Endothelial cell of umbilical vein (primary cell): ENCODE measurements around the gene ZNF184. TPM values are rescaled to one million over a fixed set of nuclear protein-coding genes. Genes with fewer than 3 reads are reported as not detected.

Experiments used
- BruUV-seq: library from RNA; stranded (reverse); fragments of 400-500 nt; replicated peaks from 2 replicates; lab custom pipeline; 2021; lab: Mats Ljungman, UMichigan
- CTCF ChIA-PET: fragments of 300-600, 350-600 bp; sonication (Branson Sonifier 250); formaldehyde crosslinking; loops from one replicate; lab custom pipeline; 2021; ENCODE audit warnings: antibody characterized with exemption, inconsistent platforms; lab: Charles Lee
- POLR2A ChIA-PET: fragments of 300-600, 350-600 bp; sonication (Branson Sonifier 250); formaldehyde crosslinking; loops from one replicate; lab custom pipeline; 2021; ENCODE audit warnings: antibody characterized with exemption, inconsistent platforms; lab: Charles Lee
- DNase-seq: peaks from one replicate; pipeline ENCODE4 v3.0.0-alpha.2; 2011; ENCODE audit warnings: low read depth, low spot score
- FAIRE-seq: peaks from 2 replicates; lab custom pipeline; 2011; peaks lifted over from hg19 to GRCh38; lab: Jason Lieb, UNC
- H2AFZ ChIP-seq: 2 replicates; pipeline ENCODE4 v1.6.0; 2012; ENCODE audit warnings: low read depth, low read length, control low read depth, inconsistent platforms
- H3K27ac ChIP-seq: 2 replicates; pipeline ENCODE4 v1.5.1; 2011; ENCODE audit warnings: low read depth, mild to moderate bottlenecking, control low read depth, low read length, moderate library complexity; ENCODE audit not compliant: insufficient read depth
- H3K27me3 ChIP-seq, 2 experiments: 2 replicates each; pipeline versions ENCODE4 v1.6.0 to v1.6.1; 2011; ENCODE audit warnings: low read length in 2 of 2, mixed read lengths in 1 of 2; ENCODE audit not compliant: control insufficient read depth in 2 of 2, insufficient read depth in 2 of 2
- H3K36me3 ChIP-seq, 2 experiments: 2 replicates in 1 of 2; 3 replicates in 1 of 2; pipeline ENCODE4 v1.5.1; 2011; ENCODE audit warnings: low read length in 2 of 2, mild to moderate bottlenecking in 1 of 2, moderate library complexity in 1 of 2; ENCODE audit not compliant: control insufficient read depth in 2 of 2, insufficient read depth in 2 of 2; ENCODE audit errors: extremely low read depth in 1 of 2
- H3K4me1 ChIP-seq: 3 replicates; pipeline ENCODE4 v1.5.1; 2011; ENCODE audit warnings: mild to moderate bottlenecking, low read length; ENCODE audit not compliant: control insufficient read depth, insufficient read depth; ENCODE audit errors: extremely low read depth
- H3K4me2 ChIP-seq: 2 replicates; pipeline ENCODE4 v1.6.1; 2011; ENCODE audit warnings: low read length, control low read depth, mixed read lengths; ENCODE audit not compliant: insufficient read depth
- H3K4me3 ChIP-seq, 3 experiments: fragments of 200-600 bp in 1 of 3; sonication (generic), shearing (Covaris generic) in 1 of 3; replicated peaks in 1 of 3; 2 replicates each; pipeline ENCODE4 v1.5.1; 2011 to 2016; ENCODE audit warnings: control low read depth in 3 of 3, low read length in 3 of 3, mild to moderate bottlenecking in 2 of 3, inconsistent platforms in 1 of 3, low read depth in 1 of 3, moderate library complexity in 1 of 3; ENCODE audit not compliant: insufficient read depth in 1 of 3
- H3K79me2 ChIP-seq: 2 replicates; pipeline ENCODE4 v1.6.0; 2012; ENCODE audit warnings: low read length, inconsistent platforms; ENCODE audit not compliant: control insufficient read depth, insufficient read depth
- H3K9ac ChIP-seq: replicated peaks from 2 replicates; pipeline ENCODE3; 2011; ENCODE audit warnings: low read length, control low read depth; ENCODE audit not compliant: insufficient read depth; ENCODE audit errors: extremely low read depth
- H3K9me1 ChIP-seq: replicated peaks from 3 replicates; pipeline ENCODE4 v1.6.0; 2011; ENCODE audit warnings: mild to moderate bottlenecking, low read length; ENCODE audit not compliant: control insufficient read depth, insufficient read depth; ENCODE audit errors: extremely low read depth
- H3K9me3 ChIP-seq: replicated peaks from 2 replicates; pipeline ENCODE4 v1.5.1; 2012; ENCODE audit warnings: low read length, inconsistent platforms; ENCODE audit not compliant: control insufficient read depth, insufficient read depth
- H4K20me1 ChIP-seq: replicated peaks from 2 replicates; pipeline ENCODE3; 2011; ENCODE audit warnings: mild to moderate bottlenecking, low read length; ENCODE audit not compliant: control insufficient read depth, insufficient read depth; ENCODE audit errors: extremely low read depth
- EZH2 ChIP-seq: IDR thresholded peaks from 2 replicates; pipeline ENCODE4 v1.6.1; 2012; ENCODE audit warnings: borderline replicate concordance, low read depth, mild to moderate bottlenecking, moderate library complexity, low read length, inconsistent platforms; ENCODE audit not compliant: severe bottlenecking
- FOS ChIP-seq: IDR thresholded peaks from 2 replicates; pipeline ENCODE4 v1.6.1; 2011; ENCODE audit warnings: mild to moderate bottlenecking, low read length, moderate library complexity, borderline replicate concordance; ENCODE audit not compliant: insufficient read depth
- GATA2 ChIP-seq: IDR thresholded peaks from 2 replicates; pipeline ENCODE4 v1.7.0; 2011; ENCODE audit warnings: low read depth, mild to moderate bottlenecking, moderate library complexity, mixed read lengths, low read length; ENCODE audit not compliant: insufficient read length, insufficient read depth
- JUN ChIP-seq: IDR thresholded peaks from 2 replicates; pipeline ENCODE4 v1.6.1; 2011; ENCODE audit warnings: borderline replicate concordance, low read depth; ENCODE audit not compliant: insufficient read length, insufficient read depth
- MYC ChIP-seq: IDR thresholded peaks from one replicate; pipeline ENCODE4 v1.6.1; 2011; ENCODE audit warnings: mild to moderate bottlenecking, low read depth, low read length
- POLR2A ChIP-seq: IDR thresholded peaks from 2 replicates; pipeline ENCODE4 v1.6.1; 2012; ENCODE audit warnings: low read depth, mild to moderate bottlenecking, control low read depth, low read length
- POLR2AphosphoS5 ChIP-seq: IDR thresholded peaks from 2 replicates; pipeline ENCODE4 v1.6.1; 2012; ENCODE audit warnings: low read depth, mild to moderate bottlenecking, control low read depth, low read length, moderate library complexity; ENCODE audit not compliant: insufficient read depth
- dilution Hi-C: fragments of 300-500 bp; cut with MboI; formaldehyde crosslinking; loops from one replicate; pipeline ENCODE4 v1.15.0; 2019; ENCODE audit warnings: low sequenced_read_pairs; ENCODE audit not compliant: extremely low pct_ligation_motif_present
- intact Hi-C: fragments of 100-400 bp; cut with micrococcal nuclease; formaldehyde crosslinking; loops from one replicate; pipeline ENCODE4 v1.10.0; 2022
- polyA plus RNA-seq, 4 experiments: library from polyadenylated mRNA; depleted of rRNA in 3 of 4; stranded (reverse) in 3 of 4; unstranded in 1 of 4; fragments of >200 nt; gene quantifications; 2 replicates each; pipeline versions ENCODE4 v1.2.1 to v1.2.3, GENCODE V29; 2011 to 2012; ENCODE audit warnings: missing spikeins in 1 of 4
- total RNA-seq: library from RNA; stranded (reverse); gene quantifications from 2 replicates; pipeline ENCODE4 v1.2.3, GENCODE V29; 2021
- TF ChIP-seq, protein P1 (sequence below): IDR thresholded peaks from 2 replicates; pipeline ENCODE4 v1.6.1; 2011; ENCODE audit not compliant: insufficient read depth, insufficient read length
- TF ChIP-seq, protein P2 (sequence below), 2 donors: IDR thresholded peaks; 1 replicate in 1 of 2; 2 replicates in 1 of 2; pipeline ENCODE4 v1.5.1; 2011; ENCODE audit warnings: low read length in 2 of 2, mild to moderate bottlenecking in 2 of 2, moderate library complexity in 2 of 2, control low read depth in 1 of 2, inconsistent platforms in 1 of 2, low read depth in 1 of 2; ENCODE audit not compliant: insufficient read depth in 1 of 2; ENCODE audit errors: extremely low read depth in 1 of 2

Gene ZNF184
- total and polyA plus RNA-seq, 2 donors (not counting 3 experiments of a cell fraction or from before 2014, with no cell fraction given): 1.6 to 6.5 TPM

DNA sequence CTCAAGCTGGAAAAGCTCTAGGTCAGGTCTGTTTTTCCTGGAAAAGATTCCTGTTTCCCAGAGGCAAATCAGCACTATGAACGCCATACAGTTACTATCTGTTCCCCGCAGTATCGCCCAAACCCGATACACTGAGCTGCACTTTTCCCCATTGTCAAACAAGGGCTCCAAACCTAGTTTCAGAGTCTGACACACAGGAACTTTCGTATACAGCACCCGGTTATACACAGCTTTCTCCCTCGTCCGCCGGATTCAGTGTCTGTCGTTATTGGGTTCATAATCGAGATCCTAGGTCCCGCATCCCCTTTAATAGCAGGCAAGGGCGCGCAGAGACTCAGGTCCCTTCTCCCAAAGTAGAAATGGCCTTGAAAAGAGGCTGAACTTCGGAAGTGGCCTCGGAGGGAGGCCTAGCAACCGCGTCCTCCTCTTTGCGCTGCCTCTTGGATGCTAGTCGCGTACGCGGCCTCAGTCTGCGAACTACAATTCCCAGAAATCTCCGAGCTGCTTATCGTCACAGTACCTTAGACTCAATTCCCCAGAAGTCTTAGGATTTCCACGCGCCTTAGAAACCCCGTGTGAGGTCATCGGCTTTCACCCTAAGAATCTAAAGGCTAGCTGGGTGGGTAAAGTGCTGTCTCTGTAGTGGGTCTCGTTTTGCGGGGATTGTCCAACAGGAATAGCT, 50.1 kb downstream of the ZNF184 start:
- no peaks in the 10 kb centered on the region for H3K4me1 ChIP-seq
- intact Hi-C loops: no loop called here
- FAIRE-seq (no peak), DNase-seq (no peak)
- CTCF ChIA-PET: no interaction called here
- dilution Hi-C loops: no loop called here
- no TSS peak for BruUV-seq
- no peaks in the 10 kb centered on the region for H3K27me3 ChIP-seq
- H2AFZ ChIP-seq: no peak overlapping the region
- no peaks in the 10 kb centered on the region for H3K9me3 ChIP-seq
- no peaks in the 10 kb centered on the region for H3K9me1 ChIP-seq
- H3K9ac ChIP-seq: no peak overlapping the region
- no peaks in the 10 kb centered on the region for H3K36me3 ChIP-seq
- no peak overlapping the region for H3K27ac ChIP-seq
- no peak overlapping the region for H3K4me3 ChIP-seq
- no peak overlapping the region for H3K4me2 ChIP-seq
- TF ChIP-seq, protein P1, sequence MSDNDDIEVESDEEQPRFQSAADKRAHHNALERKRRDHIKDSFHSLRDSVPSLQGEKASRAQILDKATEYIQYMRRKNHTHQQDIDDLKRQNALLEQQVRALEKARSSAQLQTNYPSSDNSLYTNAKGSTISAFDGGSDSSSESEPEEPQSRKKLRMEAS: no peak
- TF ChIP-seq POLR2A: no peak
- no peak for TF ChIP-seq EZH2
- TF ChIP-seq FOS: no peak
- TF ChIP-seq, protein P2, sequence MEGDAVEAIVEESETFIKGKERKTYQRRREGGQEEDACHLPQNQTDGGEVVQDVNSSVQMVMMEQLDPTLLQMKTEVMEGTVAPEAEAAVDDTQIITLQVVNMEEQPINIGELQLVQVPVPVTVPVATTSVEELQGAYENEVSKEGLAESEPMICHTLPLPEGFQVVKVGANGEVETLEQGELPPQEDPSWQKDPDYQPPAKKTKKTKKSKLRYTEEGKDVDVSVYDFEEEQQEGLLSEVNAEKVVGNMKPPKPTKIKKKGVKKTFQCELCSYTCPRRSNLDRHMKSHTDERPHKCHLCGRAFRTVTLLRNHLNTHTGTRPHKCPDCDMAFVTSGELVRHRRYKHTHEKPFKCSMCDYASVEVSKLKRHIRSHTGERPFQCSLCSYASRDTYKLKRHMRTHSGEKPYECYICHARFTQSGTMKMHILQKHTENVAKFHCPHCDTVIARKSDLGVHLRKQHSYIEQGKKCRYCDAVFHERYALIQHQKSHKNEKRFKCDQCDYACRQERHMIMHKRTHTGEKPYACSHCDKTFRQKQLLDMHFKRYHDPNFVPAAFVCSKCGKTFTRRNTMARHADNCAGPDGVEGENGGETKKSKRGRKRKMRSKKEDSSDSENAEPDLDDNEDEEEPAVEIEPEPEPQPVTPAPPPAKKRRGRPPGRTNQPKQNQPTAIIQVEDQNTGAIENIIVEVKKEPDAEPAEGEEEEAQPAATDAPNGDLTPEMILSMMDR (IDR thresholded peaks at IDR 0.05; ENCODE audit: extremely low read depth in 1 of 2, insufficient read depth in 1 of 2, low read depth in 1 of 2, low read length in 2 of 2): no peak
- no peak for TF ChIP-seq JUN
- no peak for TF ChIP-seq POLR2AphosphoS5
- no peak for TF ChIP-seq MYC
- TF ChIP-seq GATA2: no peak
- no peaks in the 10 kb centered on the region for H3K79me2 ChIP-seq
- POLR2A ChIA-PET: no interaction called here
- no peaks in the 10 kb centered on the region for H4K20me1 ChIP-seq
